Hair follicle dermal papilla cell (primary cell): Measurements from ENCODE around the gene KLRC2. TPM values are rescaled to one million over a fixed set of nuclear protein-coding genes. Genes with fewer than 3 reads are reported as not detected.

Experiments
- total RNA-seq: library from RNA; depleted of rRNA; stranded (reverse); fragments of >200 nt; gene quantifications from 2 replicates; pipeline ENCODE4 v1.2.3, GENCODE V29; 2012

The KLRC2 gene
- not detected in 2 replicates for total RNA-seq

GRCh38 chr12:10435816-10436215, at the start of gene KLRC2:
KLRC2 (minus strand) TSS chr12:10436010; CDS start chr12:10435986, 24 bp downstream.

GRCh38 chr12:10453156-10453555, 17.3 kb upstream of the KLRC2 start, which contains the start of gene KLRC1:
KLRC1 (minus strand) TSS chr12:10453377; CDS start chr12:10451156, 2,221 bp downstream.

DNA sequence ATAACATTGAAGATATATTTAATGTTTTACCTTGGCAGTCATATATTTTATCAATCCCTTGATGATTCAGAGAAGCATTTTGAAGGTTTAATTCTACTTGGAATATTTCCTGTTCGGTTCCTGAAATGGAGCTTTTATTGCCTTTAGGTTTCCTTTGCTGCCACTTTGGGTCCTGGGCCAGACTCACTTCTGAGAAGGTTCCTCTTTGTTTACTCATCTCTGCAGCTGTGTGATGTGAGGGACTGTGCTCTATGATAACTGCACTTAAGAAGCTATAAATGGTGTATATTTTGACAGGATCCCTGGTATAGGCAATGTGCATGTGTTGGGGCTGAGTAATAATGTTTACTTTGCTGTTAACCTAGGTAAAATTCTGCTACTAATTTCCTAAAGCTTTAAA, 15.5 kb downstream of the KLRC2 start, which contains the start of gene KLRC3:
Gene KLRC3, minus strand, starts transcription at position 262 of the 400 bp plus-strand sequence. Its CDS starts 45 bp downstream, at position 217.

DNA sequence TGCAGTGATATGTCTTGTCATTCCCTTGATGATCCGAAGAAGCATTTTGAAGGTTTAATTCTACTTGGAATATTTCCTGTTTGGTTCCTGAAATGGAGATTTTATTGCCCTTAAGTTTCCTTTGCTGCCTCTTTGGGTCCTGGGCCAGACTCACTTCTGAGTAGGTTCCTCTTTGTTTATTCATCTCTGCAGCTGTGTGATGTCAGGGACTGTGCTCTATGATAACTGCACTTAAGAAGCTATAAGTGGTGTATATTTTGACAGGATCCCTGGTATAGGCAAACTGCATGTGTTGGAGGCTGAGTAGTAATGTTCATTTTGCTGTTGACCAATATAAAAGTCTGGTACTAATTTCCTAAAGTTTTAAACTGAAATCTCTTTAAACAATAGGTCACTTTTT, 26.4 kb downstream of the KLRC2 start, which contains the start of gene KLRC4:
Gene KLRC4, minus strand, starts transcription at position 366 of the 400 bp plus-strand sequence. Its CDS starts 182 bp downstream, at position 184.

GRCh38 chr12:10389904-10390303, 45.9 kb downstream of the KLRC2 start, which contains the start of gene KLRK1:
KLRK1 (minus strand) TSS chr12:10390041; CDS start chr12:10388810, 1,231 bp downstream.

Other genes starting within 250 kb of the KLRC2 start
- 49.1 and 58.6 TPM in 2 replicates for gene GABARAPL1, start 223.1 kb downstream of the KLRC2 start, total RNA-seq
- 0.49 TPM in 1 of 2 replicates, not detected in the other for gene KLRD1, start 128.1 kb downstream of the KLRC2 start, total RNA-seq
- gene KLRK1, start 46.0 kb downstream of the KLRC2 start, total RNA-seq = 0.16 TPM in 1 of 2 replicates, not detected in the other
- not detected in 2 replicates for gene KLRC4, start 26.3 kb downstream of the KLRC2 start, total RNA-seq
- gene KLRC3, start 15.4 kb downstream of the KLRC2 start, total RNA-seq = not detected in 2 replicates
- not detected in 2 replicates for gene KLRC1, start 17.4 kb upstream of the KLRC2 start, total RNA-seq
- gene EIF2S3B, start 69.9 kb upstream of the KLRC2 start, total RNA-seq = 1.6 TPM in 2 replicates
- 13.5 and 15.1 TPM in 2 replicates for gene MAGOHB, start 177.6 kb upstream of the KLRC2 start, total RNA-seq
- gene STYK1, start 238.0 kb upstream of the KLRC2 start, total RNA-seq = 2.3 and 4.9 TPM in 2 replicates